Measurements from ENCODE around the gene CCDC134.

The CCDC134 gene

DNA sequence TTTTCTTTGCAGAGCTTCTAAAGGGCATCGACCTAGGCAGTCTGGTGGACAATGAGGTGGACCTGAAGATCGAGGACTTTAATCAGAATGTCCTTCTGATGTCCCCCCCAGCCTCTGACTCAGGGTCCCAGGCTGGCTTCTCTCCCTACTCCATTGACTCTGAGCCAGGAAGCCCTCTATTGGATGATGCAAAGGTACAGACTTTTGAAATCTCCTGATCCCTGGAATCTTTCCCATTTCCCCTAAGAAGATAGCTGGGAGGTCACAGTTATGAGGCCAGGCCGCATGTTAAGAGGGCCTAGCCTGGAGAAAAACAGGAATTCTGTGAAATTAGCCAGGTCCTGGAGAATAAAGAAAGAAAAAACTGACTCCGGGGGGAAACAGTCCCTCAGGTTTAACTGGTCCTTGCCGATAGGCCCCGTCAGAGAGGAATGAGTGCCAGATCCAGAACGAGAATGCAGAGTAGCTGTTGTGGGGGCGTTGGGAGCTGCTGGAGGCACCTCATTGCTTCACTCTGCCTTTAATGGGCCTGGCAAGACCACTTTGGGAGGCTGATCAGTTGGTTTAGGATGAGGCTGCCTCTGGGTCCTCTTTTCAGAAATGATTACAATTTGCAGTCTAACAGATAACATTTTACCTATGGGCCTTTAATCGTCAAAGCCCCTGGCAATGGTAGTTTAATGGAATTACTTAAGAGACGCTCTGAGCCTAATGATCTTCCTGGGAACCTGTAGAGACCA, 75.2 kb downstream of the CCDC134 start:
- peaks cover 53% of the 10 kb centered on the region for H3K36me3 ChIP-seq (ENCODE audit: insufficient read depth, low read length)
- H3K9me3 ChIP-seq (replicated peaks; ENCODE audit: low read length): no peaks in the 10 kb centered on the region
- no peaks in the 10 kb centered on the region for H3K27me3 ChIP-seq (ENCODE audit: control insufficient read depth, insufficient read depth, low read length)
- H3K9ac ChIP-seq (ENCODE audit: low read depth, low read length): no peak overlapping the region
- H3K4me2 ChIP-seq (ENCODE audit: low read length): no peak overlapping the region
- peaks cover 11% of the 10 kb centered on the region for H3K4me1 ChIP-seq (ENCODE audit: control insufficient read depth, insufficient read depth, low read length)
- H3K4me3 ChIP-seq (ENCODE audit: low read length): no peak overlapping the region
